Astrocyte (in vitro differentiated cells and primary cell): ENCODE measurements around the gene FAM83E. TPM values are rescaled to one million over a fixed set of nuclear protein-coding genes. Genes with fewer than 3 reads are reported as not detected.

Experiments
- DNase-seq: peaks from one replicate; pipeline ENCODE4 v3.0.0-alpha.2; 2010; ENCODE audit warnings: low read depth
- FAIRE-seq: peaks from 2 replicates; lab custom pipeline; 2011; peaks lifted over from hg19 to GRCh38; lab: Jason Lieb, UNC
- H2AFZ ChIP-seq: 2 replicates; pipeline ENCODE4 v1.6.0; 2012; ENCODE audit warnings: low read depth, low read length, inconsistent platforms
- H3K27ac ChIP-seq: 2 replicates; pipeline ENCODE4 v1.5.1; 2011; ENCODE audit warnings: low read depth, low read length, inconsistent platforms
- H3K27me3 ChIP-seq: 2 replicates; pipeline ENCODE4 v1.6.0; 2011; ENCODE audit warnings: low read length, inconsistent platforms; ENCODE audit not compliant: insufficient read depth
- H3K36me3 ChIP-seq: 2 replicates; pipeline ENCODE4 v1.5.1; 2011; ENCODE audit warnings: low read length, inconsistent platforms; ENCODE audit not compliant: insufficient read depth
- H3K4me1 ChIP-seq: 2 replicates; pipeline ENCODE4 v1.5.1; 2011; ENCODE audit warnings: low read length, inconsistent platforms; ENCODE audit not compliant: insufficient read depth
- H3K4me2 ChIP-seq: 2 replicates; pipeline ENCODE4 v1.6.0; 2012; ENCODE audit warnings: low read length, inconsistent platforms
- H3K4me3 ChIP-seq: 2 replicates; pipeline ENCODE4 v1.5.1; 2011; ENCODE audit warnings: low read depth, mild to moderate bottlenecking, low read length, inconsistent platforms; ENCODE audit not compliant: insufficient read depth
- H3K79me2 ChIP-seq: 2 replicates; pipeline ENCODE4 v1.6.0; 2012; ENCODE audit warnings: mild to moderate bottlenecking, low read length, inconsistent platforms; ENCODE audit not compliant: insufficient read depth
- H3K9ac ChIP-seq: 2 replicates; pipeline ENCODE4 v1.6.0; 2012; ENCODE audit warnings: mild to moderate bottlenecking, low read length, inconsistent platforms
- H3K9me3 ChIP-seq: 2 replicates; pipeline ENCODE4 v1.5.1; 2012; ENCODE audit warnings: low read depth, mild to moderate bottlenecking, low read length, inconsistent platforms; ENCODE audit not compliant: insufficient read depth
- H4K20me1 ChIP-seq: 2 replicates; pipeline ENCODE4 v1.6.0; 2012; ENCODE audit warnings: low read length, inconsistent platforms; ENCODE audit not compliant: insufficient read depth
- H3K27ac Mint-ChIP-seq: one replicate; pipeline ENCODE4 v1.8.0; 2021; ENCODE audit warnings: mild to moderate bottlenecking, mixed read lengths; ENCODE audit not compliant: unreplicated experiment
- H3K27me3 Mint-ChIP-seq: one replicate; pipeline ENCODE4 v1.8.0; 2021; ENCODE audit warnings: low read depth, mixed read lengths; ENCODE audit not compliant: unreplicated experiment
- H3K36me3 Mint-ChIP-seq: one replicate; pipeline ENCODE4 v1.8.0; 2021; ENCODE audit warnings: low read depth, mixed read lengths; ENCODE audit not compliant: unreplicated experiment
- H3K4me1 Mint-ChIP-seq: one replicate; pipeline ENCODE4 v1.8.0; 2021; ENCODE audit warnings: low read depth, mixed read lengths; ENCODE audit not compliant: unreplicated experiment
- H3K4me3 Mint-ChIP-seq: one replicate; pipeline ENCODE4 v1.8.0; 2021; ENCODE audit warnings: mild to moderate bottlenecking, moderate library complexity, mixed read lengths; ENCODE audit not compliant: unreplicated experiment
- H3K9me3 Mint-ChIP-seq: one replicate; pipeline ENCODE4 v1.8.0; 2021; ENCODE audit warnings: mild to moderate bottlenecking, mixed read lengths; ENCODE audit not compliant: unreplicated experiment
- EZH2 ChIP-seq: IDR thresholded peaks from 2 replicates; pipeline ENCODE4 v1.6.1; 2012; ENCODE audit warnings: mild to moderate bottlenecking, low read length, inconsistent platforms; ENCODE audit not compliant: insufficient read depth
- total RNA-seq: library from RNA; stranded (reverse); gene quantifications from 2 replicates; pipeline ENCODE4 v1.2.1, GENCODE V29; 2021
- TF ChIP-seq, protein P1 (sequence below): IDR thresholded peaks from 2 replicates; pipeline ENCODE4 v1.5.1; 2011; ENCODE audit warnings: low read depth, mild to moderate bottlenecking, inconsistent platforms, low read length, moderate library complexity; ENCODE audit not compliant: insufficient read depth

FAM83E gene
- total RNA-seq, 1 donor from 2014 or later: 1.7 TPM

DNA sequence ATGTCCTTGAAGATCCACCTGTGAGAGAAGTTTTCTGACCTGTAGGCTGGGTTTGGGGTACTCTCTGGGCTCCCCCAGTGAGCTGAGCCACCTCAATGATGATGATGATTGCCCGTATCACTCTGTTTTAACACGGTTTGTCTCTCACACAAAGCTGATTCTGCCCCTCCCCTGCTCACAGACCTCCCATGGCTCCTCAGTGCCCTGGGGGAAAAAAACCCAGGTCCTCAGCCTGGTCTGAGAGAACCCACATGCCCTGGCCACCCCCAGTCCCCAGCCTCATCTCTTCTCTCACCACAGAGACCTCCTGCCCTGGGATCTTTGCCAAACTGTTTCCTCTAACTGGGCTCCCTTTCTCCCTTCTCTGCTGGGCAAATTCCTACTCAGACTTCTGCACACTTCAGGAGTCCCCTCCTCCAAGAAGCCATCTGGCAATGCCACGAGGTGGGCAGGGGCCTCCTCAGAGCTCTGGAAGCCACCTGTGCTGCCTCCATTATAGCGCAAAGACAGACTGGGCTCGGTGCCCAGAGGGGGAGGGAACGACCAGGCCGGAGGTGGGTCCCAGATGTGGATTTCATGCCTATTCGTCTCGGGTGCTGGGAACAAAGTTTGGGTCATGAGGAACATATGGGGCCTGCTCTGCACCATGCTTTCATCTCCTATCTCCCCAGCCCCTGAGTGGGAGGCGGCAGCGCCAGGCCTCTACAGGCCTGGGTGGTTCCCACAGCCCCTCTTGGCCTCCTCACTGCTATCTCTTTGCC is 39.6 kb upstream of the FAM83E start:
- Mint-ChIP-seq H3K27me3 (peaks cover 3% of the 10 kb centered on the region), H3K9me3 (no peaks in the 10 kb centered on the region), H3K27ac (no peak overlapping the region), H3K4me1 (peaks cover 6% of the 10 kb centered on the region), H3K36me3 (no peaks in the 10 kb centered on the region), H3K4me3 (no peak overlapping the region)
- no peak overlapping the region for H3K4me2 ChIP-seq
- no peaks in the 10 kb centered on the region for H3K79me2 ChIP-seq
- no peaks in the 10 kb centered on the region for H4K20me1 ChIP-seq
- H3K27me3 ChIP-seq: no peaks in the 10 kb centered on the region
- no peaks in the 10 kb centered on the region for H3K9me3 ChIP-seq
- no peak overlapping the region for H3K27ac ChIP-seq
- peaks cover 18% of the 10 kb centered on the region for H3K4me1 ChIP-seq
- DNase-seq (no peak), FAIRE-seq (no peak)
- TF ChIP-seq, protein P1, sequence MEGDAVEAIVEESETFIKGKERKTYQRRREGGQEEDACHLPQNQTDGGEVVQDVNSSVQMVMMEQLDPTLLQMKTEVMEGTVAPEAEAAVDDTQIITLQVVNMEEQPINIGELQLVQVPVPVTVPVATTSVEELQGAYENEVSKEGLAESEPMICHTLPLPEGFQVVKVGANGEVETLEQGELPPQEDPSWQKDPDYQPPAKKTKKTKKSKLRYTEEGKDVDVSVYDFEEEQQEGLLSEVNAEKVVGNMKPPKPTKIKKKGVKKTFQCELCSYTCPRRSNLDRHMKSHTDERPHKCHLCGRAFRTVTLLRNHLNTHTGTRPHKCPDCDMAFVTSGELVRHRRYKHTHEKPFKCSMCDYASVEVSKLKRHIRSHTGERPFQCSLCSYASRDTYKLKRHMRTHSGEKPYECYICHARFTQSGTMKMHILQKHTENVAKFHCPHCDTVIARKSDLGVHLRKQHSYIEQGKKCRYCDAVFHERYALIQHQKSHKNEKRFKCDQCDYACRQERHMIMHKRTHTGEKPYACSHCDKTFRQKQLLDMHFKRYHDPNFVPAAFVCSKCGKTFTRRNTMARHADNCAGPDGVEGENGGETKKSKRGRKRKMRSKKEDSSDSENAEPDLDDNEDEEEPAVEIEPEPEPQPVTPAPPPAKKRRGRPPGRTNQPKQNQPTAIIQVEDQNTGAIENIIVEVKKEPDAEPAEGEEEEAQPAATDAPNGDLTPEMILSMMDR: no peak
- no peak for TF ChIP-seq EZH2
- no peak overlapping the region for H3K9ac ChIP-seq
- H3K36me3 ChIP-seq: no peaks in the 10 kb centered on the region
- H3K4me3 ChIP-seq: no peak overlapping the region
- peak overlapping the region; percentile 58 for H2AFZ ChIP-seq

DNA sequence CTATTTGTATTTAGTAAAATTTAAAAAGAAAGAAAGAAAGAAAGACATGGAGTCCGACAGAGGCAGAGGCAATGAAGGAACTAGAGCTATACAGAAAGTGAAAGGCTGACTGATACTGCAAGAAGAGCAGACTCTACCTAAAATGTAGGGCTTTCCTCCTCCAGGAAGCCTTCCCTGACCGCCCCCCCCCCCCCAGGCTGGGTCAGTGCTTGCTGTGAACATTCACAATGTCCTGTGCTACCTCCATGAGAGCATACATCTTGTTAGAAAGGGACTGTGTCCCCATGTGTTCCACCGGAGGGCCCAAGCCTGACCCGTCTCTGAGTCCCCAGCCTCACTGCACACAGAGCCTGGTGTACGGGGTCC is 36.8 kb upstream of the FAM83E start:
- no peaks in the 10 kb centered on the region for H3K9me3 ChIP-seq
- Mint-ChIP-seq H3K27ac (no peak overlapping the region), H3K36me3 (no peaks in the 10 kb centered on the region), H3K27me3 (no peaks in the 10 kb centered on the region), H3K4me3 (no peak overlapping the region), H3K4me1 (peaks cover 1% of the 10 kb centered on the region), H3K9me3 (no peaks in the 10 kb centered on the region)
- H2AFZ ChIP-seq: no peak overlapping the region
- no peaks in the 10 kb centered on the region for H3K36me3 ChIP-seq
- H3K4me1 ChIP-seq: peaks cover 12% of the 10 kb centered on the region
- no peak overlapping the region for H3K9ac ChIP-seq
- no peaks in the 10 kb centered on the region for H4K20me1 ChIP-seq
- no peaks in the 10 kb centered on the region for H3K27me3 ChIP-seq
- no peak for FAIRE-seq
- DNase-seq: no peak
- TF ChIP-seq, protein P1: no peak
- TF ChIP-seq EZH2: no peak
- no peaks in the 10 kb centered on the region for H3K79me2 ChIP-seq
- no peak overlapping the region for H3K4me3 ChIP-seq
- H3K4me2 ChIP-seq: no peak overlapping the region
- H3K27ac ChIP-seq: no peak overlapping the region

DNA sequence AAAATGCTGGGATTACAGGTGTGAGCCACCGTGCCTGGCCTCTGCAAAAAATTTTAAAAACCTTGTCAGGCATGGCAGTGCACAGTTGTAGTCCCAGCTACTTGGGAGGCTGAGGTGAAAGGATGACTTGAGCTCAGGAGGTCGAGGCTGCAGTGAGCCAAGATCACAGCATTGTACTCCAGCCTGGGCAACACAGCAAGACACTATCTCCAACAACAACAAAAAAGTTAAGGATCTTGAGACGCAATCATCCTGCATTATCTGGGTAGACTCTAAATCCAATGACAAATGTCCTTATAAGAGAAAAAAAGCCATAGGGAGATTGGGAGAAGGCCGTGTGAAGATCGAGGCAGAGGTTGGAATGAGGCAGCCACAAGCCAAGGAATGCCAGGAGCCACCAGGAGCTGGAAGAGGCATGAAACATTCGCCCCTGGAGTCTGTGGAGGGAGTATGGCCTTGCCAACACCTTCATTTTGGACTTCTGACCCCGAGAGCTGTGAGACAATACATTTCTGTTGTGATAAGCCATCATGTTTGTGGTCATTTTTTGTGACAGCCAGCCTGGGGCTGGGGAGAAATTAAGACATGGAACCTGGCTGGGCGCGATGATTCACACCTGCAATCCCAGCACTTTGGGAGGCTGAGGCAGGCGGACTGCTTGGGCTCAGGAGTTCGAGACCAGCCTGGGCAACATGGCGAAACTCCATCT is 36.3 kb upstream of the FAM83E start:
- DNase-seq (no peak), FAIRE-seq (no peak)
- Mint-ChIP-seq H3K27me3 (no peaks in the 10 kb centered on the region), H3K27ac (no peak overlapping the region), H3K4me1 (no peaks in the 10 kb centered on the region), H3K9me3 (no peaks in the 10 kb centered on the region), H3K36me3 (no peaks in the 10 kb centered on the region), H3K4me3 (no peak overlapping the region)
- no peaks in the 10 kb centered on the region for H3K36me3 ChIP-seq
- H3K4me1 ChIP-seq: peaks cover 11% of the 10 kb centered on the region
- no peak overlapping the region for H2AFZ ChIP-seq
- no peaks in the 10 kb centered on the region for H3K79me2 ChIP-seq
- no peak overlapping the region for H3K4me2 ChIP-seq
- H3K27ac ChIP-seq: no peak overlapping the region
- H3K9me3 ChIP-seq: no peaks in the 10 kb centered on the region
- no peak overlapping the region for H3K4me3 ChIP-seq
- no peaks in the 10 kb centered on the region for H4K20me1 ChIP-seq
- TF ChIP-seq, protein P1: no peak
- no peak for TF ChIP-seq EZH2
- H3K9ac ChIP-seq: no peak overlapping the region
- no peaks in the 10 kb centered on the region for H3K27me3 ChIP-seq
